Measurements from ENCODE around the gene PERM1.
"Not testable (repeated sequence)": the region's sequence is repeated elsewhere in the genome, so short reads cannot be mapped to it uniquely, and the experiment has no call there.

The PERM1 gene

GRCh38 chr1:981955-982558 lies at the start of gene PERM1:
TSS of gene PERM1 (minus strand) at chr1:982093. CDS start at chr1:981029, 1,064 bp downstream.
- DNase-seq = no peak

GRCh38 chr1:1030867-1031658 lies 49.2 kb upstream of the PERM1 start:
- DNase-seq = peak in 12 of 51 donors; percentile 8 to 46 (median 24)

- no peak for DNase-seq
Measured at GRCh38 chr1:1027791-1028190, 45.9 kb upstream of the PERM1 start.

- no peak for DNase-seq
Measured at GRCh38 chr1:1026599-1027413, 44.9 kb upstream of the PERM1 start.

GRCh38 chr1:1025730-1026129 lies 43.8 kb upstream of the PERM1 start:
- no peak for DNase-seq

- peak in 27 of 51 donors; percentile 14 to 75 (median 43) for DNase-seq
Measured at GRCh38 chr1:1024771-1025699, 43.1 kb upstream of the PERM1 start.

GRCh38 chr1:1024149-1024770 lies 42.4 kb upstream of the PERM1 start:
- no peak for DNase-seq

- DNase-seq = peak in 3 of 51 donors; percentile 12 to 37 (median 31)
Measured at GRCh38 chr1:1023700-1024099, 41.8 kb upstream of the PERM1 start.

GRCh38 chr1:1022302-1023009 lies 40.6 kb upstream of the PERM1 start:
- DNase-seq = no peak

- no peak for DNase-seq
Measured at GRCh38 chr1:1021920-1022259, 40.0 kb upstream of the PERM1 start.

GRCh38 chr1:1021010-1021919 lies 39.4 kb upstream of the PERM1 start:
- DNase-seq = peak in 4 of 51 donors; percentile 17 to 45 (median 36)

- DNase-seq = peak in 1 of 51 donors; percentile 38
Measured at GRCh38 chr1:1020415-1021009, 38.6 kb upstream of the PERM1 start.

GRCh38 chr1:1020000-1020404 lies 38.1 kb upstream of the PERM1 start, which contains the start of gene AGRN:
TSS of gene AGRN (plus strand) at chr1:1020120. CDS start at chr1:1020173, 53 bp downstream.
- peak in 19 of 51 donors; percentile 35 to 79 (median 60) for DNase-seq

GRCh38 chr1:1019122-1019999 lies 37.5 kb upstream of the PERM1 start:
- DNase-seq = peak in 46 of 51 donors; percentile 32 to 90 (median 74)

GRCh38 chr1:1018321-1018685 lies 36.4 kb upstream of the PERM1 start:
- DNase-seq = not testable (repeated sequence)

GRCh38 chr1:1017397-1018320 lies 35.8 kb upstream of the PERM1 start:
- not testable (repeated sequence) for DNase-seq
